ENCODE measurements around the gene VASN.

DNA sequence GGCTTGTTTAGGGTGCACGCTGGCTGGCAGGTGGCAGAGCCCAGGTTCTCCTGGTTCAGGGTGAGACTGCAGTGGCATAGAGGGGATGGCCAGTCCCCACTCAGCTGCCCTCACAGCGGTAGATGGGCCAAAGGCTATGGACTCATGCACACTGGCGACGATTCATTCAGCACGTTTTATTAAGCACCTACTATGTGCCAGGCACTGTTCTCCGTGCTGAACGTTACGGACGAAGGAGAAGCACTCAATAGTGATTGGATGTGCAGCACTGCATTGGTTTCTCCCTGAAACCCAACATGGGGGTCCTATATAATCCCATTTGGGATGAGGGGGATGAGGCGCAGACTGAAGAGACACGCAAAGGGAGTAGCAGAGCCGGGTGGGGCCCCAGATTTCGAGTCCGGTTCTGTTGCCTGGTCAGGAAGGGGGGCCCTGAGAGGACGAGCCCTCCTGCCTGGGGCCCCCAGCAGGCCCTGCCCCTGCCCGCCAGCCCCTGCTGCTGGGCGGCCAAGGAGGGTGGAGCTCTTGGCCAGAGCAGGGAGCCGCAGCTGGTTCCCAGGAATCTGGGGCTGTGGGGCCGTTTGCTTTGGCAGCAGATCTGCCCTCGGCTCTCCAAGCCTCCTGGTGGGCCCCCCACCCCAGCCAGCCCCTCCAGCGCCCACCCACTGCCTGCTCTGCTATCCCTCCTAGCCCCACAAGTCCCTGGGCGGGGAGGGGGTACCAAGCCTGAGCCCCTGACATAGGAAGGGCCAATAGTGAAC is 47.0 kb upstream of the VASN start:
- TF ChIP-seq CTCF (IDR thresholded peaks at IDR 0.05), result no peak
- no peak for TF ChIP-seq POLR2A (IDR thresholded peaks at IDR 0.05)
